OCI-LY7 (cell line): Measurements from ENCODE around the gene CLEC3A. TPM values are rescaled to one million over a fixed set of nuclear protein-coding genes. Genes with fewer than 3 reads are reported as not detected.

ENCODE experiments used
- BruUV-seq: library from RNA; stranded (reverse); fragments of 400-500 nt; replicated peaks from 2 replicates; lab custom pipeline; 2021; lab: Mats Ljungman, UMichigan
- CTCF ChIA-PET: fragments of 300-600 bp; sonication (Branson Sonifier 250); formaldehyde crosslinking; loops from one replicate; lab custom pipeline; 2022; ENCODE audit warnings: antibody characterized with exemption; ENCODE audit not compliant: unreplicated experiment; lab: Charles Lee
- POLR2A ChIA-PET: fragments of 300-600 bp; sonication (Branson Sonifier 250); formaldehyde crosslinking; loops from one replicate; lab custom pipeline; 2022; ENCODE audit warnings: antibody characterized with exemption; lab: Charles Lee
- DNase-seq: peaks from one replicate; pipeline ENCODE4 v3.0.0-alpha.2; 2015; ENCODE audit warnings: low spot score
- H2AFZ ChIP-seq: fragments of 200-600 bp; sonication (generic), shearing (Covaris generic); 2 replicates; pipeline ENCODE4 v1.6.1; 2014; ENCODE audit warnings: mild to moderate bottlenecking, antibody characterized with exemption, low read length, moderate library complexity
- H3K27ac ChIP-seq: fragments of 200-600 bp; sonication (generic); 2 replicates; pipeline ENCODE4 v1.5.1; 2014; ENCODE audit warnings: mixed run types, low read depth, mild to moderate bottlenecking, moderate library complexity, low read length, inconsistent platforms; ENCODE audit not compliant: poor library complexity, severe bottlenecking
- H3K36me3 ChIP-seq: fragments of 200-600 bp; sonication (generic); 2 replicates; pipeline ENCODE4 v1.6.1; 2014; ENCODE audit warnings: mild to moderate bottlenecking, antibody characterized with exemption, low read length, moderate library complexity, mixed read lengths; ENCODE audit not compliant: insufficient read depth
- H3K4me1 ChIP-seq: fragments of 200-600 bp; sonication (generic); 2 replicates; pipeline ENCODE4 v1.5.1; 2014; ENCODE audit warnings: mild to moderate bottlenecking, low read length; ENCODE audit not compliant: insufficient read depth, poor library complexity, severe bottlenecking
- H3K4me2 ChIP-seq: fragments of 200-600 bp; sonication (generic); 2 replicates; pipeline ENCODE4 v1.6.1; 2014; ENCODE audit warnings: mild to moderate bottlenecking, low read length
- H3K4me3 ChIP-seq: fragments of 200-600 bp; sonication (generic); 2 replicates; pipeline ENCODE4 v1.5.1; 2014; ENCODE audit warnings: mild to moderate bottlenecking, low read depth, low read length; ENCODE audit not compliant: poor library complexity, severe bottlenecking
- H3K79me2 ChIP-seq: fragments of 200-600 bp; sonication (generic); 2 replicates; pipeline ENCODE4 v1.6.1; 2016; ENCODE audit warnings: low read depth, mild to moderate bottlenecking, low read length, moderate library complexity, mixed read lengths; ENCODE audit not compliant: insufficient read depth
- H3K9me2 ChIP-seq: fragments of 200-600 bp; sonication (generic); 2 replicates; pipeline ENCODE4 v1.6.1; 2016; ENCODE audit warnings: mild to moderate bottlenecking, low read length, mixed read lengths; ENCODE audit not compliant: insufficient read depth
- H3K9me3 ChIP-seq: fragments of 200-600 bp; sonication (generic); 2 replicates; pipeline ENCODE4 v1.6.1; 2014; ENCODE audit warnings: mild to moderate bottlenecking, mixed run types, low read length, mixed read lengths
- H4K20me1 ChIP-seq: fragments of 200-600 bp; sonication (generic); 2 replicates; pipeline ENCODE4 v1.6.1; 2014; ENCODE audit warnings: mild to moderate bottlenecking, antibody characterized with exemption, low read length, moderate library complexity, mixed read lengths; ENCODE audit not compliant: insufficient read depth
- CTCF ChIP-seq: fragments of 200-600 bp; sonication (generic); conservative IDR thresholded peaks from 2 replicates; pipeline ENCODE4 v1.5.1; 2014; ENCODE audit warnings: mild to moderate bottlenecking, antibody characterized with exemption, low read length, moderate library complexity, mixed read lengths
- EZH2phosphoT487 ChIP-seq: fragments of 200-600 bp; sonication (generic); IDR thresholded peaks from 2 replicates; pipeline ENCODE4 v1.6.1; 2018; ENCODE audit warnings: low read depth, borderline replicate concordance, mild to moderate bottlenecking, mixed run types, antibody characterized with exemption, low read length, moderate library complexity, mixed read lengths
- intact Hi-C: fragments of 100-400 bp; cut with micrococcal nuclease; formaldehyde crosslinking; loops from one replicate; pipeline ENCODE4 v1.10.0; 2022; ENCODE audit not compliant: unreplicated experiment
- total RNA-seq, 2 experiments: library from RNA; depleted of rRNA in 1 of 2; stranded (reverse); fragments of >200 nt in 1 of 2; shearing (Covaris generic) in 1 of 2; gene quantifications; 2 replicates each; pipeline ENCODE4 v1.2.3, GENCODE V29; 2014 to 2022

Gene CLEC3A
- total RNA-seq, 2 experiments from 2014 or later = not detected

GRCh38 chr16:78002915-78003538, 19.3 kb upstream of the CLEC3A start:
- Histone ChIP-seq H3K36me3 (no peaks in the 10 kb centered on the region), H3K4me3 (no peak overlapping the region), H3K9me2 (no peaks in the 10 kb centered on the region), H3K4me1 (no peaks in the 10 kb centered on the region), H3K9me3 (no peaks in the 10 kb centered on the region), H3K79me2 (no peaks in the 10 kb centered on the region), H2AFZ (peak overlapping the region; percentile 50; the same call in 1 of the 2 replicates), H3K4me2 (0 out of 2 replicates have a peak overlapping the region, but pooled peaks have one; percentile 23), H3K27ac (no peak overlapping the region), H4K20me1 (no peaks in the 10 kb centered on the region)
- POLR2A ChIA-PET = no interaction called here
- DNase-seq = peak; percentile 79
- TF ChIP-seq EZH2phosphoT487 (no peak), CTCF (peak; percentile 91)
- intact Hi-C loops = loop anchor here (10.0 kb wide), 1 partner anchor 328 kb away; no protein-coding TSS in a partner anchor
- BruUV-seq = no TSS peak
- CTCF ChIA-PET = interaction anchor here (0.5 to 1.6 kb wide), 7 partner anchors 10 to 1913 kb away, joined by 3 to 5 read pairs (median 3); no protein-coding TSS in a partner anchor

GRCh38 chr16:78004517-78004916, 17.8 kb upstream of the CLEC3A start:
- Histone ChIP-seq H3K9me2 (no peaks in the 10 kb centered on the region), H3K9me3 (no peaks in the 10 kb centered on the region), H3K4me1 (no peaks in the 10 kb centered on the region), H3K27ac (no peak overlapping the region), H4K20me1 (no peaks in the 10 kb centered on the region), H3K4me2 (no peak overlapping the region), H3K4me3 (no peak overlapping the region), H3K36me3 (no peaks in the 10 kb centered on the region), H3K79me2 (no peaks in the 10 kb centered on the region), H2AFZ (no peak overlapping the region)
- POLR2A ChIA-PET = interaction anchor here (0.8 kb wide), 1 partner anchor 463 kb away, joined by 3 read pairs; no protein-coding TSS in a partner anchor
- no peak for TF ChIP-seq CTCF
- no peak for TF ChIP-seq EZH2phosphoT487
- DNase-seq = no peak
- BruUV-seq = no TSS peak
- intact Hi-C loops = loop anchor here (10.0 kb wide), 1 partner anchor 330 kb away; no protein-coding TSS in a partner anchor
- CTCF ChIA-PET = no interaction called here

- H3K27ac ChIP-seq = no peak overlapping the region
- peak; percentile 69 for TF ChIP-seq CTCF
- TF ChIP-seq EZH2phosphoT487 = no peak
- ChIA-PET CTCF (no interaction called here), POLR2A (no interaction called here)
- no peaks in the 10 kb centered on the region for H3K4me1 ChIP-seq
- H3K9me2 ChIP-seq = no peaks in the 10 kb centered on the region
- peak; percentile 12 for DNase-seq
- no peaks in the 10 kb centered on the region for H3K36me3 ChIP-seq
- H3K79me2 ChIP-seq = no peaks in the 10 kb centered on the region
- no peak overlapping the region for H3K4me2 ChIP-seq
- no peaks in the 10 kb centered on the region for H4K20me1 ChIP-seq
- H3K4me3 ChIP-seq = no peak overlapping the region
- intact Hi-C loops = loop anchor here (10.0 kb wide), 1 partner anchor 331 kb away; no protein-coding TSS in a partner anchor
- no peak overlapping the region for H2AFZ ChIP-seq
- no TSS peak for BruUV-seq
- H3K9me3 ChIP-seq = no peaks in the 10 kb centered on the region
Measured at GRCh38 chr16:78005881-78006280, 16.5 kb upstream of the CLEC3A start.
